ENCODE measurements around the gene PLCL1.

Gene PLCL1

DNA sequence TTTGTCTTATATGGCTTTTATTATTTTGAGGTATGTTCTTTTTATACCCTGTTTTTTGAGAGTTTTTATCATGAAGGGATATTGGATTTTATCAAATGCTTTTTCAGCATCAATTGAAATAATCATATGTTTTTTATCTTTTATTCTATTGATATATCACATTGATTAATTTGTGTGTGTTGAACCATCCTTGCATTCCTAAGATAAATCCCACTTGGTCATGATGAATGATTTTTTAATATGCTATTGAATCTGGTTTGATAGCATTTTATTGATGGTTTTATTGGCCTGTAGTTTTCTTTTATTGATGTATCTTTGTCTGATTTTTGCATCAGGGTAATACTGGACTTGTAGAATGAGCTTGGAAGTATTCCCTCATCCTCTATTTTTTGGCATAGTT, 160.3 kb downstream of the PLCL1 start:
- FAIRE-seq: no peak

DNA sequence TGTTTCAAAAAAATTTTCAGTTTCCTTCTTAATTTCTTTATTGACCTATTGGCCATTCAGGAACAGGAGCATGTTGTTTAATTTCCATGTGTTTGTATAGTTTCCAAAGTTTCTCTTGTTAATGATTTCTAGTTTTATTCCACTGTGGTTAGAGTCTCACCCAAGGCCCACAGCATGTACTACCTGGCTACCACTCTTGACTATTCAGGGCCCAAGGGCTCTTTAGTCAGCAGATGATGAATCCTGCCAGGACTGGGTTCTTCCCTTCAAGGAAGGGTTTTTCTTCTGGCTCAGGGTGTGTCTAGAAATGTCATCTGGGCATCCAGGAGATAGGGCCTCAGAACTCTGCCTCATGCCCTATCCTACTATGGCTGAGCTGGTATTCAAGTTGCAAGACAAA, 161.4 kb downstream of the PLCL1 start:
- no peak for FAIRE-seq

DNA sequence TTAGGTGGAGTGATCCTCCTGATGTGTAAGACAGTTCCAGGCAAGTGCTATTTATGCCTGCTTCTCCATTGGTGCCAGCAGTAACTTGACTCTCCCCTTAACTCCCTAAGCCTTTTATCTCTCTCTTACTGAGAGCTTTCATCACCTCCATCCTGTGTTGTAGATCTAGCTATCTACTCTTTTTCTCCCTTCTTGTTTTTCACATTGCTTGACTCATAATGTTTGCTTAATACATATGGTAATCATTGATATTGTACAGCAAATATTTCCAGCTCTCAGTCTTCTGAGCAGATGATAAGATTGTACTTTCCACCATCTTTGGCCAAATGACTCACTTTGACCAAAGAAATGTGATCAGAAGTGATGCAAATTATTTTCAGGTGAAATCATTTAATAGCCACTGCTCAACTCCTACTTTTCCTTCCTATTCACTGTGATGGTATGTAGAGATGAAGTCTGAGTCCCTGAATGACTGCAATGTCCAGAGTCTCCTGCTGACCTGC, 165.0 kb downstream of the PLCL1 start:
- no peak for FAIRE-seq

DNA sequence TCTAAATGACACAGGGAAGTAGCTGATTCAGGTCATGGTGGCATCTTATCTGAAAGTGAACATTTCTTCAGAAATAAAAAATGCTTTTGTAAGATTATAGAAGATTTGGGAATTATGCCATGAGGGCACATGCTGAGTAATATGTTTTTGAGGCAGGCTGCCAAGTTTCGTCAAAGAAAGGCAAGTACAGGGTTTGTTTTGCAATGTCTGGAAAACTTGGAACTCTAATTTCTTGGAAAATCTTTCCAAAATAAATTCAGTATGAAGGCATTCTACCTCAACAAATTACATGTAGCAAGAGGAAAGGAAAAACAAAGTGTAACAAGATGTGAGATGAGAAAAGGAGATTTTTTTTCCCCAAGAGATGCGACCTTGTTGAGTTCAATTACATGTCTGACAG, 167.7 kb downstream of the PLCL1 start:
- no peak for FAIRE-seq

DNA sequence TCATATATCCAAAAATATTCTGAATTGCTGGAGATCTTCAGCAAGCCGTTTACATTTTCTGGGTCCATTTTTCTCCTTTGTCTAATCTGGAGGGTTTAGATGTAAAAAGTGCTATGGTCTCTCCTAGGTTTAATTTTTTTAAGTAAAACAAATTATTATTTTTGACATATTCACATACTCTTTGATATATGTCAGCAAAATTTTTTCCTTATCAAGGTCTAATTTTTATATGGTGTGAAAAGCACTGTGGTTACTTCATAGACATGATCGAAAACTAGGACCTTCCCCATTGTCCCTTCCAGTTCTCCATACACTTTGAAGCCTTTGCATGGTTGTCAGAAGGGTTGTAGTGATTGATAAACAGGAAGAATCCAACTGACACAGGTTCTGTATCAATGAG, 168.2 kb downstream of the PLCL1 start:
- no peak for FAIRE-seq

DNA sequence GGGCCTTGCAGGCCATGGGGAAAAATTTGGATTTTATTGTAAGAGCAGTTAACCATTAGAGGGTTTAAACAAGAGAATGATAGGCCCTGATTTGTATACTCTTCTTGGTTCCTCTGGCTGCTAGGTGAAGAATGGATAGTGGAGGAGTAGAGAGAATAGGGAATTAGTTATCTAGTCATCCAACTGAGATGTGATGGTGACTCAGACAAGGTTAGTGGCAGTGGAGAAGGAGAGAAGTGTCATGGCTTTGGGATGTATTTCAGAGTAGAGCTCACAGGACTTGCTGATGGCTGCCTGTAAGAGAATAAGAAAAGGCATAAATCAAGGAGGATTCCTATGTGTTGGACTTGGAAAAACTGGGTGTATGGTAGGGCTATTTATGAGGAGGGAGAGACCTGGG, 169.4 kb downstream of the PLCL1 start:
- no peak for FAIRE-seq

DNA sequence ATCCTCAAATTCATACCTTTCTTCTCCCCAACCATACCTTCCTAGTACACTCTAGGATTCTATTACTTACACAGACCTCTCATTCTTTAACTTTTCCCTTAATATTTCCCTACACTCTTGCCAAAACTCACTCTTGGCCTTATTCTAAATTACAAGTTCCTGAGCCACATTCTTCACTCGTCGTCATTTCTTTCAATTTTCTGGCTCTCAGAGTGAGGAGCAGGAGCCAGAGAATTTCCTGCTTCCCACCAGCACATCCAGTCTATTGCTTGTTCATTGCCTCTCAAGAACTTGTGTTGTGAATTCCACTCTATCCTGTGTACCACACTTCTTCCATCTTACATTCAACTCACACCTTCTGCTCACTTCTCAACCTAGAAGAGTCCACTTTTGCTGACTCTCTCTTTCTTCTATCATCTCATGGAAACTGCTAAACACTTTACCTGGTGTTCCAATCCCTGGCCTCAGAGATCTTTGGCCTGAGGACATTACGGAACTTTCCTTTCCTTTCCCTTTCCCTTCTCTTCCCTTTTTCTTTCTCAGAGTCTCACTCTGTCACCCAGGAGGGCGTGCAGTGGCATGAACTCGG, 171.6 kb downstream of the PLCL1 start:
- no peak for FAIRE-seq

DNA sequence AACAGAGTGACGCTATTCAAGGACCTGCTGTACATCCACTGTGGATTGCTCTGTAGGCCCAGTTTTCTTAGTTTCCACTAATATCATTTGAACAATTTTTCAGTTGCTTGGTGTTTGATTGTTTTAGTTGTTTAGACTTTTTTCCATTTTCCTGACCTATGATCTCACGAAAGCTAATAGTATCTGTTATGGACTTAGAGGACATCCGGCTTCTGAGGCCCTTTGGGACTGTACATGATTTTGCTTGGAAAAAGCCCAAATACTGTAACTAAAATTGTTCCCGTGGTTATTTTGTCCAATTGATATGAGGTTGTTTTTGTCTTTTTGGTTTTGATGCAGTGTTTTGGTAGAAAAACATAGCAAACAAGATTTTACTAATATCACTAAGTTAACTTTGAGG, 174.6 kb downstream of the PLCL1 start:
- no peak for FAIRE-seq

DNA sequence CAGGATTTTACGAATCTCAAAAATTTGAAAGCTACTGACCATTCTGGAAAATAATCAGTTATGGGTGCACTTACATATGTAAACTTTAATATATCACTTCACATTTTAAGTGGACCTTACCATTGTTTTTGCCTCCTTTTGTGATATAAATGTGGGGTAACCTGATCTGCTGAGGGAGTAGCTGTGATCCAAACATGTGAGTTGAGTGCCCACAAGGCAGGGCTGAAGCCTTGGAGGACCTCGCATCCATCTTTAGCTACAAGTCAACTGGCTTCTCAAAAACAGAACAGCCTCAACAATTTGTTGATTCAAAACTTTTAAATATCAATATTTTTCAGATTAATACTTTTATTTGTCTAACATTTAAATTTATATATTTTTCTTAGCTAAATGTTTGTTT, 178.2 kb downstream of the PLCL1 start:
- FAIRE-seq: peak; percentile 17

DNA sequence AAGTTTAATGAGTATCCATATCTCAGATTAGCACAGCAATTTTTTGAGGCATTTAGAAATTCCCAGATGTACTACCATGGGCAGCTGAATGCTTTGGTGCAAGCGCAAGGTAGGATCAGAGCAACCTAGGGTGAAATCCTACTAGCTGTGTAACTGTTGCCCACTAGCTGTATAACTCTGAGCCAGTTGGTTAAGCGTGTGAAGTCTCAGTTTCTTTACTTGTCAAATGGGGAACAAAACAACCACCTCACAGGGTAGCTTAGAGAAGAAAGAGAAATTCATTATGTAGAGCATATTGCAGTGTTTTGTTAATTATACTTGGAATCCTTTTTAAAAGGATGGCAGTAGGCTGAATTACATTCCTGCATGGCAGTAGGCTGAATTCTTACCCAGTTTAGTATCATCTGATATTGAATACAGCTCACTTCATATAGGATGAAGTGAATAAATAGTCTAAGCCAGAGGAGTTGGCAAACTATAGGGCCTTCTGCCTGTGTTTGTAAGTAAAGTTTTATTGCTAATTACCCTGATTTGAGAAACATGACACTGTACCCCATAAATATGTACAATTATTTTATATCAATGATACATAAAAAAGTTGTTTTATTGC, 180.7 kb downstream of the PLCL1 start:
- FAIRE-seq: no peak

DNA sequence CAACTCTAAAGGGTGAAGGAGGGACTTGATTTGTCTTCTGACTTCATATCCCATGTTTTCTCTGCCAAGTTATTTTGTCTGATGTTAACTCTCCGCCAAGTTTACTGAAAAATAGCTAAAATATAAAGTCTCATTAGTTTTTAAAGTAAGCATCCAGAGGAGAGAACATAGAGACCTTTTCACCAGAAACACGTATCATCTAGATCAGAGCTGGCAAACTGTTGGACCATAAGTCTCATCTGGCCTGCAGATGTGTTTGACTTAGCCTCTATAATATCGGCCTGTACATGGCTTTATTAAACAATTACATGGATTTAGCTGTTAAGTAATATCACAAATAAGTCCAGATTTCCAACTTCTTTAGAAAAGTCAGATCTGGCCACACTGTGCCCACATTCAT, 182.6 kb downstream of the PLCL1 start:
- FAIRE-seq: no peak

DNA sequence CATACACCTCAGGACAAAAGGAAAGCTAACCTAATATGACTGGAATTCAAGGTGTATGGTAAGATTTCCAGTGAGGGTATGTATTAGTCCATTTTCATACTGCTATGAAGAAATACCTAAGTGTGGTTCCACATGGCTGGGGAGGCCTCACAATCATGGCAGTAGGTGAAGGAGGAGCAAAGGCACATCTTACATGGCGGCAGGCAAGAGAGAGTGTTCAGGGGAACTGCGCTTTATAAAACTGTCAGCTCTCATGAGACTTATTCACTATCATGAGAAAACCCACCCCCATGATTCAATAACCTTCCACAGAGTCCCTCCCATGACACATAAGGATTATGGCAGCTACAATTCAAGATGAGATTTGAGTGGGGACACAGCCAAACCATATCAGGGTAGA, 186.0 kb downstream of the PLCL1 start:
- FAIRE-seq: no peak

DNA sequence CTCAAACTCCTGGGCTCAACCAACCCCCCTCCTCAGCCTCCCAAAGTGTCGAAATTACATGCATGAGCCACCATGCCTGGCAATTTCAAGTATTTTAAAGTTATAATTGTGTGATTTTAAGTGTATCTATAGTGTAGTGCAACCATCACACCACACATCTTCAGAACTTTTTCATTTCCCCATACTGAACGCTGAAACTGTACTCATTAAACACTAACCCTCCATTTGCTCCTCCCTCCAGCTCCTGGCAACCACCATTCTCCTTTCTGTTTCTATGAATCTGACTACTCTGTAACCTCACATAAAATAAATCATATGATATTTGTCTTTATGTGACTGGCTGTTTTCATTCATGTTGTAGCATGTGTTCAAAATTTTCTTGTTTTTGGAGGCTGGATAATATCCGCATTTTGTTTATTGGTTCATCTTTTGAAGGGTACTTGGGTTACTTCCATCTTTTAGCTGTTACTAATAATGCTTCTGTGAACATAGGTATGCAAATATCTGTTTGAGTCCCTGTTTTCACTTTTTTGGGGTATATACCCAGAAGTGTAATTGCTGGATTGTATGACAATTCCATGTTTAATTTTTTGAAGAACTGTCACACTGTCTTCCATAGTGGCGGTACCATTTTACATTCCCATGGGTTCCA, 188.2 kb downstream of the PLCL1 start:
- FAIRE-seq: no peak

DNA sequence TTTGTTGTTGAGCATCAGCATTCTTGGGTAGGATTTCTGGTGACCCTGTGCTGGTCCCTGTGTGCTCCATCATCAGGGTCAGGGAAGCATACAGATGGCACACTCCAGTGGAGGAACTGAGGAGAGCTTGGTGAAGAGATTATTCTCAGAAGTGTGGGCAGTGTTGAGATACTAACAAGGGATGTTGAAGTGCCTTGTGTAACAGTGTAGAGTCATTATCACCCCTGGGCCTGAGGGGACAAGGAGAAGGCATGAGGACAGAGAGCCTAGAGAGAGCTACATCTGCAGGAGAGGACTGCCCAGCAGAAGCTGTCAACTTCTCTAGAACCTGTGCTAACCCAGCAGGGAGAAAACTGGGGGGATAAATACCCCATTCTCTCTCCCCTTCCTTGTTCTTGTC, 189.0 kb downstream of the PLCL1 start:
- no peak for FAIRE-seq

DNA sequence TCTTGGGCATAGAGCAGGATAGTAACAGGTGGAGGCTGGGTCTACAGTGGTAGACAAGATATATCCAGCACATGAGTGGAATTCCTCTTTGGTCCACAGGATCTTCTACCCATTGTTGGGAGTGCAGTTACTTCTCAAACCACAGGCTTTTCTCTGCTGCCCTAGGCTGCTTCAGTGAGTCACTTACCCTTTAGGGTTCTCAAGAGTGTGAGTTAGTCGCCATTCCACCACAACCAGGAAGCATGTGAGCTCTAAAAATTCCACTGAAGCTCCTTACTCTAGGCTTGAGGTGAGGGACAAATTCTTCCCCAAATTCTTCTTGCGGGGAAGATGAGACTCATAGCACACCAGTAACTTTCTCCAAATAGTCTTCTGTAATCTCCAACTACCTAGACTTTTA, 189.4 kb downstream of the PLCL1 start:
- FAIRE-seq: no peak

DNA sequence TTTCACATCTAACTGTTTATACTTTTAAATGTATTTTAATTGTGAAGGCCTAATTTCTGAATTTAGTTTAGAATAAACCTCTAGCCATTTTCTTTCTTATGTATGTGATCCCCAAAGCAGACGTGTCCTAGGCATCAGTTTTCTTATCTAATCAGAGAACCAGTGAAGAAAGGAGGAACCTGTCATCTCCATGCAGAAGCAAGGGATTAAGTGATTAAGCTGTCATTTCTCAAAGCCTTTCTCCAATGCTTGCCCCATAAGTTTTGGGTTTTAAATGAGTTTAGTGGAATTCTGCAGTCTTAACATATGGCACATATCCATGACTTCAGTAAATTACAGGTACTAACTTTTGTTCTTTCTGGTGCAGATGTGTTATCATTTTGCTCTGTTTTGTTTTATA, 190.4 kb downstream of the PLCL1 start:
- no peak for FAIRE-seq

DNA sequence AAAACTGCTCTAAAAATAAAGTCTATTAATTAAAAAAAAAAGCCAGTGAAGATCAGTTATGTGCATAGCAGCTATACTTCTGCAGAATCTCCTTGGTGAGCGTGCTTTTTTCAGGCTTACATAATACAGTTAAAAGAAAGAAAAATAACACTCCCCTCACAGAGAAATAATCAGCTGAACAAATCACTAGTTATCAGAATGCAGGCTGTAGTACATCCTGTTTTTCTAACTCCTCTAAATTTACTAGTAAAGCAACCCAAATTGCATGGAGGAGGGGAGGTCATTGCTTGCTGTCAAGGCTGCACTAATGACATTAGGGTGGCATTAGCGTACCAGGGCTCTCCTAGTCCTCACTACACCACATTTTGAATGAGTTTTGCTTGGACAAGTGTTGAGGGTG, 192.2 kb downstream of the PLCL1 start:
- FAIRE-seq: no peak

DNA sequence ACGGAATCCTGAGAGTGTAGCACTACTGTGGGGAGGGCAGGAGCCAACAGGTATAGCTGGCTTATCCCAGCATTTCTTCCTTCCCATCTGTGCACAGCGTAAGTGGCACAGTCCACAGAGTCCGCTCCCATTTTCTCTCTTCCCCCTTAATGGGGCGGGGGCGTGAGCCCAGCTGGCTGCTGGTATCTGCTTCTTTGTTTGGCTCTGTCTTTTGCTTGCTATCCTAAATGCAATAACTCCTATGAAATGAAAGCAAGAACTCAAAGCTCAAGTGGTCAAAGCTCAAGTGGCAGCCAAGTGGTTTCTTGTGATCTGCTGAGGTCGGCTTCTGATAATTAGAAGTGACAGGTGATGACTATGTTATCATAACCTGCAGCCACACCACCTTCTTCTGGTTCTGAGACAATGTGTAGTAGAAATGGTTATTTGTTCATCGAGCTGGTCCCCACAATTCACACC, 192.7 kb downstream of the PLCL1 start:
- no peak for FAIRE-seq

DNA sequence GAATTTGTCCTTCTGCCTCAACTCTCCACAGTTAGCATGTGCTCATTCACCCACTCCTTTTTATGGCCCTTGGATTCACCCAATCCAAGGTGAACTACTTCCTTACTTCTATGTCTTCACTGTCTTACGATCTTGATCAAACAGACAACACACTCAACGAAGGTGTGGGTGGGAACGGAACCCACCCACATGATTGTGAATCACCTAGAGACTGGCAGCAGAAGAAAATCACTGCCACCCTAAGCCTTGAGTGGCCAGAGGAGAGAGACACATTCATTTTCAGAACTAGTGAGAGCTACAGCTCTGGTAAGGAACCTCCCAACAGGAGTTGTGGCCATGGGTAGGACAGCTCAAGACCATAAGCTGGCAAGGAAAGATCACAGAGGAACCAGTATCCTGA, 194.3 kb downstream of the PLCL1 start:
- FAIRE-seq: no peak

DNA sequence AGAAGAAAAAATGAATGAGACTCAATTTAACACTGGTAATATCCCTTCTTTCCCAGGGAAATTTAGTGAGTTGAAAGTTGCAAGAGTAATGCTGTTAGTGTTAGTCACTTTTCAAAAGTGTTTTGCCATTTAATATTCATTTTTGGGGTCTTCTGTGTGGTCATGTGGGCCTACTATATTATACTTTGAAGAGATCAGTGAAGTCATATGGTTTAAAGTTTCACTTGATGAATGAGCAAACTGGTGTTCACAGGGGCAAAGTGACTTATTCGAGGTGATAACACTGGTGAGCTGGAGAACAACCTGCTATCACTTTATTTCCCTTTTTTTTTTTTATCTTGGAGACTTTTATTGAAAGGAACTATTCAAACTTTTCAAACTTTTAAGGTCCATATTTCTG, 196.0 kb downstream of the PLCL1 start:
- no peak for FAIRE-seq

DNA sequence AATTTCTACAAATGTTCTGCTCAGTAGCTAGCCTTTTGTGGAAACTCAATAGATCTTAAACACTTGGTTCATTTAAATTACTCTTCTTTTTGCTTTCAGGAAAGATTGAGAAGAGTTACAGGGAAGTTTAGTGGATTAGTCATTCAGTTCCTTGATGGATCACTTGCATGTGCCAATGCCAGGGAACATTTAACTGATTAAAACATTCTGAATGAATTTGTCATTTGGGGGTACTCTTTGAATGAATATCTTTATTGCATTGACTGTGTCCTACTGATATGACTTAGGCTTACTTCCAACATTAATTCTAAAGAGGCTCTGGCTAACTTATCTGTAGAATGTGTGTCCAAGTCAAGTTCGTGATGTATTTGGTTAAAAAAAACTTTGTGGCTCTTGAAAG, 199.8 kb downstream of the PLCL1 start:
- no peak for FAIRE-seq

DNA sequence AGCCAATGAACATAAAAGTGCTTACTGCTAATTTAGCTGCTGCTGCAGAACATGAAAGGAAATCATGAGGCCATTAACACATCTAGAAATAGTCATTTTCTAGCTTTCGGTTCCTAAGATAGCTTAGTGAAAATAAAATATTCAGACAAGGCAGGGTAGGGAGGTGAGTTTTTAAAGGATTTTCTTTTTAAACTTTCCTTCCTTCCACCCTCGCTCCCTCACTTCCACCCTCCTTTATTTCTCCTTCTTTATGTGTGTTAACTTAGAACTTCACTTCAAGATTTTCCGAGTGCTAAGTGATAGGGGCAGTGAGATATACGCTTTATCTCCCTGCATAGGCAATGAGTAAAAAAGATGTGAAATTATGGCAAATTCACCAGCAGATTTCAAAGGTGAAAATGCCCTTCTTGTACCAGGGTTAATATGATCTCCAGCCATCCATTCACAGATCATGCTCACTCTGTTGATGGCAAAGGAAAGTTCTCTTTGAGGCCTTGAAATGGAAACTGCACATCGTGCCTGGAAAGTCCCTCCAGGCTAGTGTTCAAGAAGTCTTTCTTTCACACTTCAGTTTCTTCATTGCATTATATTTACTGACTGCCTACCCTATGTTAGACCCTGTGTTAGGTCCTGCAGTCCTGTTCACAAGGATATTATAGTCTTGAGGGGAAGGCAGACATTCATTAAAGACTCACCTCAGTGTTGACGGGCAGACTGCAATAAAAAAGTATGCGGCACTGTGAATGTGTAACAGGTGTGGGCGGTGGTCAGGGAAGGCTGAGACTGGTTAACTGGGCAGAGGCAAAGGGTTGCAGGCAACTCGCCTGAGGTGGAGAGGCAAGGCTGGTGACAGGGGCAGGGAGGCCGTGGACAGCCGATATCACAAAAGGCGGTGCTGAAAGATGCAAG, 200.8 kb downstream of the PLCL1 start:
- no peak for FAIRE-seq

DNA sequence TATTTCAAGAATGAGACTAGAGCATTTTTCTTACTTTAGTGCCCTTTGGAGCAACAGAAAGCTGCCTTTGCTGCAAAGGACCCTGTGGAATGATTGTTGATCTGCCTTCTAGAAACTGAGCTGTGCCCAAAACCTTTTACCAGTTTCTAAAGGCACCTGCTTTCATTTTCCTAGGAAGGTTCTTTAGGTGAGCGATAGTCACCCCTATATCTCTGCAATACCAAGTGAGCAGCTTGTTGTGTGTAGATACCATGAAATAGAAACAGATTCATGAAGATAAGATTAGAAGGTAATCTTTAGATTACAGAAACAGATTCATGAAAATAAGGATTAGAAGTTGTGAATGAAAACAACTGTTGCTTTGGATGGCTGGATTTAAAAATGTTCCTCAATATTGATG, 202.3 kb downstream of the PLCL1 start:
- FAIRE-seq: no peak

DNA sequence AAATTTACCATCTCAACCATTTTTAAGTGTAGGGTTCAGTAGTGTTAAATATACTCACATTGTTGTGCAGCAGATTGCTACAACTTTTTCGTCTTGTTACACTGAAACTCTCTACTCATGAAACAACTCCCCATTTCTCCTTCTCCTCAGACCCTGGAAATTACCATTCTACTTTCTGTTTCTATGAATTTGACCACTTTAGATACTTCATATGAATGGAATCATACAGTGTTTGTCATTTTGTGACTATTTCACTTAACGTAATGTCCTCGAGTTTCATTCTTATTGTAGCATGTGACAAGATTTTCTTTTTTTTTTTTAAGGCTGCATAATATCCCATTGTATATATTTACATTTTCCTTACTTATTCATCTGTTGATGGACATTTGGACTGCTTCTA, 203.8 kb downstream of the PLCL1 start:
- no peak for FAIRE-seq
